Stimulated activated CD8-positive, alpha-beta memory T cell treated with anti-CD3 and anti-CD28 coated beads, Interleukin-12 subunit alpha, Interleukin-12 subunit beta, amount 100 ng/mL, for 1 hour (primary cell): Measurements from ENCODE around the gene NALCN.

ENCODE experiments used
- DNase-seq: peaks from one replicate; pipeline ENCODE4 v3.0.0-alpha.2; 2020; ENCODE audit warnings: low read depth

Gene NALCN

GRCh38 chr13:101415358-101416174 is 742 bp downstream of the NALCN start:
- no peak for DNase-seq

GRCh38 chr13:101412076-101412475 is 4.2 kb downstream of the NALCN start:
- no peak for DNase-seq

GRCh38 chr13:101408992-101409656 is 7.2 kb downstream of the NALCN start:
- DNase-seq, result no peak

- DNase-seq, result no peak
Observed at GRCh38 chr13:101408154-101408553, 8.2 kb downstream of the NALCN start.

GRCh38 chr13:101406791-101407190 is 9.5 kb downstream of the NALCN start:
- DNase-seq, result no peak

GRCh38 chr13:101401196-101401595 is 15.1 kb downstream of the NALCN start:
- no peak for DNase-seq

GRCh38 chr13:101399365-101399764 is 16.9 kb downstream of the NALCN start:
- no peak for DNase-seq

- DNase-seq, result no peak
Observed at GRCh38 chr13:101398920-101399319, 17.4 kb downstream of the NALCN start.

GRCh38 chr13:101398191-101398590 is 18.1 kb downstream of the NALCN start:
- no peak for DNase-seq

- no peak for DNase-seq
Observed at GRCh38 chr13:101397742-101398141, 18.6 kb downstream of the NALCN start.

GRCh38 chr13:101394605-101395004 is 21.7 kb downstream of the NALCN start:
- DNase-seq, result no peak

- DNase-seq, result no peak
Observed at GRCh38 chr13:101393140-101393539, 23.2 kb downstream of the NALCN start.

GRCh38 chr13:101390461-101390860 is 25.8 kb downstream of the NALCN start:
- no peak for DNase-seq

GRCh38 chr13:101384929-101385328 is 31.4 kb downstream of the NALCN start:
- no peak for DNase-seq

- no peak for DNase-seq
Observed at GRCh38 chr13:101383595-101383994, 32.7 kb downstream of the NALCN start.

GRCh38 chr13:101382701-101383100 is 33.6 kb downstream of the NALCN start:
- no peak for DNase-seq

GRCh38 chr13:101382086-101382485 is 34.2 kb downstream of the NALCN start:
- DNase-seq, result no peak

- DNase-seq, result no peak
Observed at GRCh38 chr13:101360525-101360924, 55.8 kb downstream of the NALCN start.

- DNase-seq, result no peak
Observed at GRCh38 chr13:101354895-101355294, 61.4 kb downstream of the NALCN start.

- no peak for DNase-seq
Observed at GRCh38 chr13:101346942-101347728, 69.2 kb downstream of the NALCN start.

- DNase-seq, result no peak
Observed at GRCh38 chr13:101346161-101346560, 70.1 kb downstream of the NALCN start.

- DNase-seq, result no peak
Observed at GRCh38 chr13:101343128-101343787, 73.0 kb downstream of the NALCN start.
